Smooth muscle cell of the umbilical artery (primary cell): Measurements from ENCODE around the gene ABCB10. TPM values are rescaled to one million over a fixed set of nuclear protein-coding genes. Genes with fewer than 3 reads are reported as not detected.

Experiments
- total RNA-seq: library from RNA; depleted of rRNA; stranded (reverse); fragments of >200 nt; gene quantifications from 2 replicates; pipeline ENCODE4 v1.2.3, GENCODE V29; 2014

The ABCB10 gene
- total RNA-seq, result 17.8 and 18.8 TPM in 2 replicates

GRCh38 chr1:229558460-229559335 is at the start of gene ABCB10:
TSS of gene ABCB10 (minus strand) at chr1:229558707. CDS start at chr1:229558652, 55 bp downstream.

GRCh38 chr1:229507951-229508822 is 50.3 kb downstream of the ABCB10 start, which contains the start of gene NUP133:
TSS of gene NUP133 (minus strand) at chr1:229508341. CDS start at chr1:229508249, 92 bp downstream.

Other genes starting within 250 kb of the ABCB10 start
- 9.8 and 10.2 TPM in 2 replicates for gene CCSAP, start 215.7 kb downstream of the ABCB10 start, total RNA-seq
- 0.14 TPM in 1 of 2 replicates, not detected in the other for gene ACTA1, start 124.6 kb downstream of the ABCB10 start, total RNA-seq
- 32.1 and 37.2 TPM in 2 replicates for gene NUP133, start 50.4 kb downstream of the ABCB10 start, total RNA-seq
- gene TAF5L, start 67.4 kb upstream of the ABCB10 start, total RNA-seq, result 13.4 and 19.2 TPM in 2 replicates
- gene URB2, start 67.5 kb upstream of the ABCB10 start, total RNA-seq, result 9.5 and 19.1 TPM in 2 replicates